GM18519 (cell line): Measurements from ENCODE around the gene CCDC88A.
"Not testable (repeated sequence)": the region's sequence is repeated elsewhere in the genome, so short reads cannot be mapped to it uniquely, and the experiment has no call there.

Experiments
- ATAC-seq: cut with Tn5 transposase; IDR thresholded peaks from one replicate; pipeline ENCODE4 v1.9.1; 2021; ENCODE audit warnings: mild to moderate bottlenecking, moderate library complexity; ENCODE audit not compliant: unreplicated experiment, low FRiP score

The CCDC88A gene

GRCh38 chr2:55327470-55328230 lies 92.0 kb downstream of the CCDC88A start:
- ATAC-seq: no peak

- no peak for ATAC-seq
These were observed 104.7 kb downstream of the CCDC88A start for GRCh38 chr2:55314985-55315384.

GRCh38 chr2:55311444-55311870 lies 108.2 kb downstream of the CCDC88A start:
- ATAC-seq: peak; percentile 95

- no peak for ATAC-seq
These were observed 110.2 kb downstream of the CCDC88A start for GRCh38 chr2:55309446-55309845.

- peak; percentile 85 for ATAC-seq
These were observed 117.4 kb downstream of the CCDC88A start for GRCh38 chr2:55302241-55302640.

GRCh38 chr2:55301277-55301676 lies 118.4 kb downstream of the CCDC88A start:
- ATAC-seq: no peak

- peak; percentile 54 for ATAC-seq
These were observed 123.3 kb downstream of the CCDC88A start for GRCh38 chr2:55296393-55296792.

GRCh38 chr2:55283083-55283482 lies 136.6 kb downstream of the CCDC88A start:
- no peak for ATAC-seq

GRCh38 chr2:55282110-55282917 lies 137.3 kb downstream of the CCDC88A start:
- peak; percentile 96 for ATAC-seq

- ATAC-seq: not testable (repeated sequence)
These were observed 138.7 kb downstream of the CCDC88A start for GRCh38 chr2:55280851-55281546.

- not testable (repeated sequence) for ATAC-seq
These were observed 139.7 kb downstream of the CCDC88A start for GRCh38 chr2:55279859-55280424.

- ATAC-seq: not testable (repeated sequence)
These were observed 140.3 kb downstream of the CCDC88A start for GRCh38 chr2:55279214-55279835.

- ATAC-seq: no peak
These were observed 142.3 kb downstream of the CCDC88A start for GRCh38 chr2:55277310-55277709.

- not testable (repeated sequence) for ATAC-seq
These were observed 145.3 kb downstream of the CCDC88A start for GRCh38 chr2:55274346-55274745.

GRCh38 chr2:55269645-55269990 lies 150.0 kb downstream of the CCDC88A start:
- no peak for ATAC-seq

- ATAC-seq: peak; percentile 85
These were observed 150.6 kb downstream of the CCDC88A start, which contains the start of gene MTIF2 for GRCh38 chr2:55268907-55269644. Gene MTIF2 (minus strand): TSS chr2:55269231. CDS start chr2:55263858, 5,373 bp downstream.

- ATAC-seq: no peak
These were observed 151.3 kb downstream of the CCDC88A start for GRCh38 chr2:55268288-55268906.

GRCh38 chr2:55259586-55259985 lies 160.1 kb downstream of the CCDC88A start:
- ATAC-seq: not testable (repeated sequence)

- ATAC-seq: no peak
These were observed 166.8 kb downstream of the CCDC88A start for GRCh38 chr2:55252832-55253231.
